HepG2 (cell line): ENCODE data around the gene DDX23.

ENCODE experiments used
- TAF15 ChIP-seq: fragments of 200-400 bp; formaldehyde crosslinking; IDR thresholded peaks from one replicate; pipeline ENCODE4 v1.6.1; 2018; ENCODE audit warnings: mild to moderate bottlenecking, low read depth, low read length; ENCODE audit not compliant: poor library complexity, severe bottlenecking
- ZNF460 ChIP-seq: sonication (generic); formaldehyde crosslinking; IDR thresholded peaks from 2 replicates; pipeline ENCODE4 v1.5.1; 2020; ENCODE audit warnings: missing genetic modification reagents, mild to moderate bottlenecking, borderline replicate concordance

GRCh38 chr12:48878548-48878947 lies 26.6 kb upstream of the DDX23 start:
- TF ChIP-seq ZNF460 (CRISPR knock-in tag) (no peak), TAF15 (no peak)
